Stimulated activated naive CD8-positive, alpha-beta T cell treated with anti-CD3 and anti-CD28 coated beads, Interleukin-15, amount 100 ng/mL, for 72 hours (primary cell): ENCODE results near the gene PTPRR.

ENCODE experiments used
- ATAC-seq: fragments of 150-1000 bp; cut with Tn5 transposase; 2 replicates; pipeline ENCODE4 v1.10.0; 2021; ENCODE audit warnings: mild to moderate bottlenecking, moderate library complexity
- DNase-seq, 2 donors: peaks; one replicate each; pipeline ENCODE4 v3.0.0; 2021 to 2022
- H3K27ac Mint-ChIP-seq, 2 donors: one replicate each; pipeline ENCODE4 v1.8.0; 2022; ENCODE audit warnings: mild to moderate bottlenecking in 2 of 2, mixed read lengths in 2 of 2, moderate library complexity in 2 of 2
- H3K27me3 Mint-ChIP-seq: one replicate; pipeline ENCODE4 v1.8.0; 2022; ENCODE audit warnings: mixed read lengths
- H3K4me1 Mint-ChIP-seq: one replicate; pipeline ENCODE4 v1.8.0; 2022; ENCODE audit warnings: mild to moderate bottlenecking, mixed read lengths
- H3K4me3 Mint-ChIP-seq, 2 donors: one replicate each; pipeline ENCODE4 v1.8.0; 2022; ENCODE audit warnings: mild to moderate bottlenecking in 2 of 2, mixed read lengths in 2 of 2, moderate library complexity in 1 of 2
- H3K9me3 Mint-ChIP-seq, 2 donors: one replicate each; pipeline ENCODE4 v1.8.0; 2022; ENCODE audit warnings: mixed read lengths in 2 of 2

PTPRR gene

DNA sequence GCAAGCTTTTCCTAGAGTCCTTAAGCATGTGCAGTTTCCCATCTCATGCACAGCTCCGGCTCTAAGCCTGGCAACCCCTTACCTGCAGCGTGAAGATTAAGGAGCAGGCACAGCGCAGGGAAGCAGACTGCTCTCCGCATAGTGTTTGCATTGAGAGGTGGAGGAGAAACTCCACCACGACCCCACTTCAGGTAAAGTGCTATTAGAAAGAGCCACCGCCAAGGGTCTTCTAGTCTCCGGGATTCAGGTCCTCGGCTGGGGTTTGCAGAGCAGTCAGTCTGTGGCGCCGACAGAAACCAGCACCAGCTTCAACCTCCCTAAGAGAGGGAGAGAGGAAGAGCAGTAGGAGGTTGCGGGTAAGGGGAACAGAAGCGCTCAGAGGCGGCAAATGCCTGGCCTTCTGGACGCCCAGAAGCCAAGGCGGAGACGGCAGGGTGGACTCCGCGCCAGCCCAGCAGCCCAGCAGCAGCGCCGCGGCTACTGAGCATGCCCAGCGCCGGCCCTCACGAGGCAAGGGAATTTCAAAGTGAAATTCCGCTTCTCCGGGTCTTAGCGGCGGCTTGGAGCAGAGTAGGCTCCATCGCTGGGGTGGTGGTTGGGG is at the start of gene PTPRR:
Gene PTPRR, minus strand, starts transcription at position 488 of the 601 bp plus-strand sequence. Its CDS starts 348 bp downstream, at position 140.
- no peak within 1 kb of the TSS for H3K27ac Mint-ChIP-seq

GRCh38 chr12:70966996-70967790 is 46.7 kb upstream of the PTPRR start:
- Mint-ChIP-seq H3K4me3 (no peak overlapping the region), H3K27me3 (no peaks in the 10 kb centered on the region), H3K9me3 (no peaks in the 10 kb centered on the region), H3K4me1 (no peaks in the 10 kb centered on the region), H3K27ac (no peak overlapping the region)
- ATAC-seq (no peak), DNase-seq (no peak)

More for the DNA sequence above, at the start of gene PTPRR:
- ATAC-seq (no peak), DNase-seq (no peak)
- Mint-ChIP-seq H3K4me1 (no peaks in the 10 kb centered on the region), H3K9me3 (peaks cover 0 to 7% of the 10 kb centered on the region in 2 donors), H3K27me3 (peaks cover 25% of the 10 kb centered on the region), H3K4me3 (no peak within 1 kb of the TSS)

GRCh38 chr12:70966046-70966445 is 45.5 kb upstream of the PTPRR start:
- Mint-ChIP-seq H3K27ac (no peak overlapping the region), H3K9me3 (no peaks in the 10 kb centered on the region), H3K4me1 (no peaks in the 10 kb centered on the region), H3K4me3 (no peak overlapping the region), H3K27me3 (no peaks in the 10 kb centered on the region)
- DNase-seq (no peak), ATAC-seq (no peak)

GRCh38 chr12:70964867-70965510 is 44.5 kb upstream of the PTPRR start:
- no peaks in the 10 kb centered on the region for H3K9me3 Mint-ChIP-seq
- H3K4me1 Mint-ChIP-seq, result no peaks in the 10 kb centered on the region
- no peaks in the 10 kb centered on the region for H3K27me3 Mint-ChIP-seq
- no peak overlapping the region for H3K27ac Mint-ChIP-seq
- DNase-seq, result no peak
- H3K4me3 Mint-ChIP-seq, result no peak overlapping the region
- ATAC-seq, result no peak

DNA sequence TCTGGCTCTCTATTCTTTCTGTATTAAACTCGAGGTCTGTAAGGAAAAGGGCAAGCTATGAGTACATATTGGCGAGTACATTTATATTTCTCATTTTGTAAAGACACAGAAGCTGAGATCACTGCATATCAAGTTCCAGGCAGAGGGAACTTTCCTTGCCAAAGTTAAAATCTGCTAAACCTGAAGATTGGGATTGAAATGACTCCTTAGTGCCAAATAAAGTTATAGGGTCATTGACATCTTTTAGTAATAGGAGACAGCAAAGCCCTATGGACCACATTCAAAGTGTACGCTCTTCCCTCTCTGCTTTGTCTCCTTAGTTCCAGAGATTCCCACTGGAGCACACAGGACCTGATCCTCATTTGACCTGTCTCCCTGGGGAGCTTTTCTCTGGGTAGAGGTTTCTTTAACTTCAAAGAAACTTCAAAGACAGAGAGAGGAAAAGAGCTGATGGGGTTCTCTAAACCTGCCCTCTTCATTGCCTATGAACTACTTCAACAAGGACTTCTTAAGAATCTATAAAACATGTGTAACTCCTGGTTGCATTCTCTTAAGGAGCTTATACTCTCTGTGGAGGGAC is 42.6 kb upstream of the PTPRR start:
- no peaks in the 10 kb centered on the region for H3K9me3 Mint-ChIP-seq
- ATAC-seq (no peak), DNase-seq (no peak)
- no peaks in the 10 kb centered on the region for H3K27me3 Mint-ChIP-seq
- H3K27ac Mint-ChIP-seq, result no peak overlapping the region
- H3K4me1 Mint-ChIP-seq, result no peaks in the 10 kb centered on the region
- H3K4me3 Mint-ChIP-seq, result no peak overlapping the region

DNA sequence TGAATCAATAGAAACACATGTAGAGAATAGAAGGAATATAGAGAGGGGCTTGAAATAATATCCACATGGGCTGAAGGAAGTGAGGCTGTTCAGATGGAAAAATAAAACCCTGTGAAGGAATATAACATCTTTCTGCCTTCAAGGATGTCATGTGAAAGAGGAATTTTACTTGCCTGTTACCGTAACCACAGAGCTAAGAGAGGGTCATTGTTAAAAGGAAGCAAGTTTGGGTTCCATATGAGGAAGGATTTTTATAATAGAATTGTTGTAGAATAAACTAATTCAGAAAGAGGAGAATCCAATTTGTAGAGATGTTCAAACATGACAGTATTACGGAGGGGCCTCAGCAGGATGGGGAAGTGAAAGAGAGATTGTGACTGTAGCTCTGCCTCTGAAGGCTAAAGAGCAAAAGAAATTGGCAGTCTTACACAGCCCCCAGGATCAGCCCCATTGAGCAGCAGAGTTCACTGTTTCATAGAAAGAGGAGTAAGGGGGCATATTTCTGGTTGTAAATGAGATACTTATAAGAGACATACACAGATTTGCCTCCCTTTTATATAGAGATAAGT is 41.8 kb upstream of the PTPRR start:
- no peaks in the 10 kb centered on the region for H3K4me1 Mint-ChIP-seq
- no peaks in the 10 kb centered on the region for H3K27me3 Mint-ChIP-seq
- no peak for DNase-seq
- H3K9me3 Mint-ChIP-seq, result no peaks in the 10 kb centered on the region
- ATAC-seq, result no peak
- no peak overlapping the region for H3K27ac Mint-ChIP-seq
- H3K4me3 Mint-ChIP-seq, result no peak overlapping the region

GRCh38 chr12:70960484-70960883 is 39.9 kb upstream of the PTPRR start:
- no peaks in the 10 kb centered on the region for H3K9me3 Mint-ChIP-seq
- no peaks in the 10 kb centered on the region for H3K27me3 Mint-ChIP-seq
- no peak overlapping the region for H3K27ac Mint-ChIP-seq
- ATAC-seq, result no peak
- no peaks in the 10 kb centered on the region for H3K4me1 Mint-ChIP-seq
- no peak for DNase-seq
- H3K4me3 Mint-ChIP-seq, result no peak overlapping the region

DNA sequence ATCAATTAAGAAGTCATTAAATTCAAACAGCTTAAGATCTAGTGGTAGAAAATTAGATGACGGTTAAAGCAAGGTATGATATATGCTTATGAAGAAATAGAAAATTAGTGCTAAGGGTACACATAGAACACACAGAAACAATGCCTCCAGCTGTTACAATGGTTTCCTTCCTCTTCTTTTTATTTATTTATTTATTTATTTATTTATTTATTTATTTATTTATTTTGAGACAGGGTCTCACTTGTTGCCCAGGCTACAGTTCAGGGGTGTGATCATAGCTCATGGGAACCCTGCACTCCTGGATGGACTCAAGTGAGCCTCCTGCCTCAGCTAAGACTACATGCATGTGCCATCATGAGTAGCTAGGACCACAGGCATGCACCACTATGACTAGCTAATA is 34.9 kb upstream of the PTPRR start:
- no peak overlapping the region for H3K4me3 Mint-ChIP-seq
- H3K4me1 Mint-ChIP-seq, result no peaks in the 10 kb centered on the region
- ATAC-seq, result no peak
- no peaks in the 10 kb centered on the region for H3K27me3 Mint-ChIP-seq
- no peak overlapping the region for H3K27ac Mint-ChIP-seq
- DNase-seq, result no peak
- no peaks in the 10 kb centered on the region for H3K9me3 Mint-ChIP-seq

- no peak overlapping the region for H3K27ac Mint-ChIP-seq
- H3K4me3 Mint-ChIP-seq, result no peak overlapping the region
- H3K9me3 Mint-ChIP-seq, result no peaks in the 10 kb centered on the region
- ATAC-seq (no peak), DNase-seq (no peak)
- H3K4me1 Mint-ChIP-seq, result no peaks in the 10 kb centered on the region
- no peaks in the 10 kb centered on the region for H3K27me3 Mint-ChIP-seq
Measured at GRCh38 chr12:70950451-70950850, 29.9 kb upstream of the PTPRR start.

- no peak overlapping the region for H3K4me3 Mint-ChIP-seq
- H3K27ac Mint-ChIP-seq, result peak overlapping the region in 1 of 2 donors; percentile 4
Measured at GRCh38 chr12:70948976-70949336, 28.4 kb upstream of the PTPRR start.

GRCh38 chr12:70948236-70948975 is 27.9 kb upstream of the PTPRR start:
- ATAC-seq, result no peak

More at GRCh38 chr12:70948976-70949336, 28.4 kb upstream of the PTPRR start:
- DNase-seq (no peak), ATAC-seq (no peak)
- Mint-ChIP-seq H3K27me3 (no peaks in the 10 kb centered on the region), H3K4me1 (no peaks in the 10 kb centered on the region), H3K9me3 (peaks cover 0 to 9% of the 10 kb centered on the region in 2 donors)

GRCh38 chr12:70936203-70936813 is 15.8 kb upstream of the PTPRR start:
- H3K27me3 Mint-ChIP-seq, result no peaks in the 10 kb centered on the region
- no peak overlapping the region for H3K27ac Mint-ChIP-seq
- no peak overlapping the region for H3K4me3 Mint-ChIP-seq
- ATAC-seq (no peak), DNase-seq (no peak)
- H3K9me3 Mint-ChIP-seq, result no peaks in the 10 kb centered on the region
- H3K4me1 Mint-ChIP-seq, result no peaks in the 10 kb centered on the region

More at GRCh38 chr12:70948236-70948975, 27.9 kb upstream of the PTPRR start:
- no peaks in the 10 kb centered on the region for H3K27me3 Mint-ChIP-seq
- peaks cover 0 to 13% of the 10 kb centered on the region in 2 donors for H3K9me3 Mint-ChIP-seq
- H3K4me3 Mint-ChIP-seq, result no peak overlapping the region
- no peaks in the 10 kb centered on the region for H3K4me1 Mint-ChIP-seq
- DNase-seq, result no peak
- H3K27ac Mint-ChIP-seq, result no peak overlapping the region

DNA sequence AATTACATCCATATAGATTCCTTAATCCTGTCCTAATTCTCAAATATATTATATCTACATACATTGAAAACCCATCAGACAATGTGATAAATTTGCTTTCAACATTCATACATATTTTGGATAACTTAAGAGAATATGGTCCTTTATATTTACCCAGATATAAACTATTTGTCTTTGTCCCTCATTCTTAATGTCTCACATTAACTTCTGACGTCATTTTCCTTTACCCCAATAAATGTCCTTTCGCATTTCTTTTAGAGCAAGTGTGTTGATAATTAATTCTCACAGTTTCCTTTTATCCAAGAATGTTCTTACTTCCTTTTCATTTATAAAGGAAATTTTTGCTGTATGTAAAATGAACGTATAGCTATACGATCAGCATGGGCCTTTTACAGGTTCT is 12.6 kb upstream of the PTPRR start:
- no peak overlapping the region for H3K27ac Mint-ChIP-seq
- no peaks in the 10 kb centered on the region for H3K4me1 Mint-ChIP-seq
- H3K4me3 Mint-ChIP-seq, result no peak overlapping the region
- no peaks in the 10 kb centered on the region for H3K9me3 Mint-ChIP-seq
- no peak for DNase-seq
- H3K27me3 Mint-ChIP-seq, result no peaks in the 10 kb centered on the region
- ATAC-seq, result no peak

GRCh38 chr12:70929029-70929428 is 8.5 kb upstream of the PTPRR start:
- no peak overlapping the region for H3K4me3 Mint-ChIP-seq
- H3K27ac Mint-ChIP-seq, result no peak overlapping the region
- no peaks in the 10 kb centered on the region for H3K27me3 Mint-ChIP-seq
- no peak for ATAC-seq
- DNase-seq, result no peak
- no peaks in the 10 kb centered on the region for H3K9me3 Mint-ChIP-seq
- no peaks in the 10 kb centered on the region for H3K4me1 Mint-ChIP-seq

- H3K4me3 Mint-ChIP-seq, result no peak overlapping the region
- DNase-seq (no peak), ATAC-seq (no peak)
- no peak overlapping the region for H3K27ac Mint-ChIP-seq
- H3K9me3 Mint-ChIP-seq, result no peaks in the 10 kb centered on the region
- no peaks in the 10 kb centered on the region for H3K4me1 Mint-ChIP-seq
- H3K27me3 Mint-ChIP-seq, result no peaks in the 10 kb centered on the region
Measured at GRCh38 chr12:70928071-70928470, 7.5 kb upstream of the PTPRR start.
